ENCODE results near the gene CLOCK. TPM values are rescaled to one million over a fixed set of nuclear protein-coding genes. Genes with fewer than 3 reads are reported as not detected.

Gene CLOCK
- total RNA-seq, 4 donors from 2014 or later = 20.9 to 49.4 (median 26.6) TPM

DNA sequence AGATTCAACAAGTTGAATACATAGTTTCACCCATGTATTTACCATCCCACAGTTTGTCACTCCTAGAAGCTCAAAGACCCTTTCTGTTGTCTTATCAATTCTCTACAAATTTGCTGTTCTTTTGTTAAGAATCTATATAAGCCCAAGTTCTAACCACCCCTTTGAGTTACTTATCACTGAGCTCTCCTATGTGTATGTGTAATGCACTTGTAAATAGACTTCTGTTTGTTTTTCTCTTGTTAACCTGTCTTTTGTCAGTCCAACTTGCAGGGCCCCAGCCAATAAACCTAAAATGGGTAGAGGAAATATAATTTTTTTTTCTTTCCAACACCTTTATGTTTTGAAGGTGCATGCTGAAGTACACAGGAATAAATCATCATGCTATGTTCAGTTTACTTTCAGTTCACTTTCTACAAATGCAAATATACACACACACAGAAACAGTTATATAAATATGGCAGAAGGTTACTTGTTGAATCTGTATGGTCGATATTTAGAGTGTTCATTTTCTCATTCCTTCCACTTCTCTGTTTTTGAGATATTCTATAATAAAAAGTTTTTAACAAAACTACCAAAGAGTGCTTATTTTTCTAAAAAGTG lies 22.3 kb upstream of the CLOCK start:
- TF ChIP-seq, protein P1, sequence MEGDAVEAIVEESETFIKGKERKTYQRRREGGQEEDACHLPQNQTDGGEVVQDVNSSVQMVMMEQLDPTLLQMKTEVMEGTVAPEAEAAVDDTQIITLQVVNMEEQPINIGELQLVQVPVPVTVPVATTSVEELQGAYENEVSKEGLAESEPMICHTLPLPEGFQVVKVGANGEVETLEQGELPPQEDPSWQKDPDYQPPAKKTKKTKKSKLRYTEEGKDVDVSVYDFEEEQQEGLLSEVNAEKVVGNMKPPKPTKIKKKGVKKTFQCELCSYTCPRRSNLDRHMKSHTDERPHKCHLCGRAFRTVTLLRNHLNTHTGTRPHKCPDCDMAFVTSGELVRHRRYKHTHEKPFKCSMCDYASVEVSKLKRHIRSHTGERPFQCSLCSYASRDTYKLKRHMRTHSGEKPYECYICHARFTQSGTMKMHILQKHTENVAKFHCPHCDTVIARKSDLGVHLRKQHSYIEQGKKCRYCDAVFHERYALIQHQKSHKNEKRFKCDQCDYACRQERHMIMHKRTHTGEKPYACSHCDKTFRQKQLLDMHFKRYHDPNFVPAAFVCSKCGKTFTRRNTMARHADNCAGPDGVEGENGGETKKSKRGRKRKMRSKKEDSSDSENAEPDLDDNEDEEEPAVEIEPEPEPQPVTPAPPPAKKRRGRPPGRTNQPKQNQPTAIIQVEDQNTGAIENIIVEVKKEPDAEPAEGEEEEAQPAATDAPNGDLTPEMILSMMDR (IDR thresholded peaks at IDR 0.05; ENCODE audit: low read depth) = no peak

DNA sequence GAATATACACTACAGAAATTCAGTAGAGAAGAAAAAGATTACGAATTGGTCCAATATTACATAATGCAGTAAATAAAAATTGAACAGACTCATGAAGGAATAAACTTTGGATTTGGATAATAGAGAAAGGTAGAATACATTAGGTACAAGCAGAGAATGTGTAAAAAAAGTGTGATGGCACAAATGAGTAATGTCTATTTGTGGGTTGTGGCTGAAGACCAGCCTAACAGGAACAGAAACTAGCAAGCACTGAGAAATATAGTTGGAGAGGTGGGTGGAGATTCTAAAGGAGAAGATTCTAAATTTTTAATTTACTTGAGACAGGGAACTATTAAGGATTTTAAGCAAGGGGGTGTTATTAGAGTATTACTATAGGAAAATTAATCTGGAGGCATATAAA lies 15.2 kb upstream of the CLOCK start:
- TF ChIP-seq, protein P1 (IDR thresholded peaks at IDR 0.05; ENCODE audit: low read depth) = no peak

DNA sequence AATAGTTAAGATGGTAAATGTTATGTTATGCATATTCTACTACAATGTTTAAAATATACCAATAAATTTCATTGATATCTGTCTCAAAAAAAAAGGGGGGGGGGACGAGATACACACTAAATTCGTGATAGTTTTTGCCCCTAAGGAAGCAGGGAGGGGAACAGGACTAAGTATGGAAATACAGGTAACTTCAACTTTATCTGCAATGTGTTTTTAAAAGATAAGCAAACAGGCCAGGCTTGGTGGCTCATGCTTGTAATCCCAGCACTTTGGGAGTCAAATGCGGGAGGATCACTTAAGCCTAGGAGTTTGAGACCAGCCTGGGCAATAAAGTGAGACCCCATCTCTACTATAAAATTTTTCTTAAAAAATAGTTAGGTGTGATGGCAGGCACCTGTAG lies 13.4 kb upstream of the CLOCK start:
- TF ChIP-seq, protein P1 (IDR thresholded peaks at IDR 0.05; ENCODE audit: low read depth) = no peak

DNA sequence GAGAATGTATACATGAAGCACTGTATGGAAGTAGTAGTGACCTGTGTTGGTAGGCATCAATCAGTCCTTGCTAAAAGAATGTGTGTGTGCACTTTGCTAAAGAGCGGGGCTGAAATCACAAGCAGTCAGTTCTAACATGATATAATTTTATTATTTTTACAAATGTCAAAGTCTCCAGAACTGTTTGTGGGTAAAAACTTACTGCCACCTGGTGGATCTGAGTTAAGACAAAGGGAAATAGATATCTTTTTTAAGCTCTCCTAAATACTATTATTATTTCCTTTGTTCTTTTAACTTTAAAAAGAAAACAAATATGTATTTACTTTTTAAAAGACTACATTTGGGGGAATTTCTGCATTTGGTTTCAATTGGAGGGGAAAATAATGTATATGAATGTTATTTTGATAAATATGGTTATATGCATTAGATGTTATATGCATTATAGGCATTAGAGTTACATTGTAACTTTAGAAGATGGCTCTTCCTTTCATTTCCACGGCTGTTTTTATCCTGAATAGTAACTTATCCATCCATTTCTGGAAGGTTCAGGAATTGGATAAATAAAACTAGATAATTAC lies 7.8 kb upstream of the CLOCK start:
- TF ChIP-seq, protein P1 (IDR thresholded peaks at IDR 0.05; ENCODE audit: low read depth) = no peak

DNA sequence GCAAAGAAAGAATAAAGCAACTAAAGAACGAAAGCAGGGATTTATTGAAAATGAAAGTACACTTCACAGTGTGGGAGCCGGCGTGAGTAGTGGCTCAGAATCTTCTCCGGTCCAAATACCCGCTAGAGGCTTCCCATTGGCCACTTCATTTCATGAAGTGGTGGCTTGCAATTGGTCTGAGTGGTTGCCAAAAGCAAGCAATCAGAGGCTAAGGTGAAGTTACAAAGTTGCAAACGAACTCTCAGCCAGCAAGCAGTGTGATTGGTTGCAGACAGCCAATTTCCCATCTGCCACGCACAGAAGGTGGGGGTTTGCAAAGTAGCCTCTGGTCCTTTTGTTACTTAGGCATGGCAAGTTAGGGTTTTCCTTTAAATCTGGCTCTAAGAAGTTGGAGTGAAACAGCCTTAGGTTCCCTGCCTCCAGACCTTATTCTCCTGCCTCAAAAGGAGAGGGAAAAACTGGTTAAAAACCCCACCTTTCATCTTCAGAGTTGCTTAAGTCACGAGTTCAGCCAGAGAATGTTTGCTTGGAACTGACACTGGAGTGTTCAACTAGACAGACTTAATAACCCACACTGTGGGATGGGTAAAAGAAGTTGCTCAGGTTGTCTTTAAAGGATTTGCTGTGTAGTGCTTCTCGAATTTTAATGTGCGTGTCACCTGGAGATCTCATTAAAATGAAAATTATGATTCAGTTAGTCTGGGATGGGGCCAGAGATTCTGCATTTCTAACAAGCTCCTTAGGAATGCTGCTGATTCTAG lies 6.9 kb upstream of the CLOCK start:
- TF ChIP-seq, protein P1 (IDR thresholded peaks at IDR 0.05; ENCODE audit: low read depth) = no peak

DNA sequence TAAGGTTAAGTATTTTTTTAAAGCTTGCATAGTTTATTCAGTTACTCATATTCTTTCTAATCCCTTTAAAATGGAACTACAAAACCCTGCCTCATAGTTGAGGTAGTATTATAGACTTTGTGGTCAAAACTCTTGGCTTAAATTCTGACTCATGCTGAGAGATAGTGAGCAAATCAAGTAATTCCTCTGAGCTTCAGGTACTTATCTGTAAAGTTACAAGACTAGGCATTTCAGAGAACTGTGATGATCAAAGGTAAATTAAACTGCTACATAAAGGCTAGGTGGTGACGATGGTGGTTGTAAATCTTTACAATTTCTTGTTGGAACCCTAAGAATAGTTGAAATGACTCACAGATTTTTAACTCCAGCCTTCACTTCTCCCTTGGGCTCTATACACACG lies 3.2 kb upstream of the CLOCK start:
- TF ChIP-seq, protein P1 (IDR thresholded peaks at IDR 0.05; ENCODE audit: low read depth) = no peak

DNA sequence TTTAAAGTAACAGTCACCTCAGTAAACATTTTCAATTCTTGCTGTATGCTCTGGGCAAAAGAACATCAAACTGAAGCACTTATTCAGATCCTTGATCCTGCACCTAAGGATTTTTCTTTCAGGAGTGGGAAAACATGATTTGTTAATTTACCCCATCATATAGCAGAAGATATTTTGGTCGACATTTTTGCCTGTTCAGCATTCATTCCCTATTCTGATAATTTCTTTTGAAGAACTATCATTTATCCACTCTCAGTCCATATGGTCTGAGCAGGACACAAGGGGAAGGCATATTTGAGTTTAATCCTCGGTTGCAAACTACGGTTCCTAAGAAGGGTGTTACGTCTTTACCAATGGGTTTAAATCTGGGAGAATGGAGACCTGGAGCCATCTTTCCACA lies 1.2 kb upstream of the CLOCK start:
- TF ChIP-seq, protein P1 (IDR thresholded peaks at IDR 0.05; ENCODE audit: low read depth) = no peak

All from subcutaneous adipose tissue (tissue), 4 donors.